NOMO-1 treated with DMSO at 0.1 percent for 48 hours (cell line): Measurements from ENCODE around the gene SLC66A1.
"Not testable (repeated sequence)": the region's sequence is repeated elsewhere in the genome, so short reads cannot be mapped to it uniquely, and the experiment has no call there.

Source experiments
- DNase-seq: peaks from one replicate; lab custom pipeline; 2025; ENCODE audit not compliant: unreplicated experiment; lab: John Stamatoyannopoulos, UW

Gene SLC66A1

GRCh38 chr1:19311931-19312781, at the start of gene SLC66A1, which contains the start of gene AKR7A2:
TSS of gene SLC66A1 (plus strand) at chr1:19312326. CDS start at chr1:19317678, 5,352 bp downstream.
TSS of gene AKR7A2 (minus strand) at chr1:19312144. CDS start at chr1:19312124, 20 bp downstream.
- DNase-seq = peak; percentile 86

GRCh38 chr1:19262744-19263143, 49.4 kb upstream of the SLC66A1 start:
- DNase-seq = no peak

- no peak for DNase-seq
These were observed 43.7 kb upstream of the SLC66A1 start for GRCh38 chr1:19268445-19268844.

- not testable (repeated sequence) for DNase-seq
These were observed 42.4 kb upstream of the SLC66A1 start for GRCh38 chr1:19269427-19270342.

GRCh38 chr1:19270343-19270730, 41.8 kb upstream of the SLC66A1 start:
- not testable (repeated sequence) for DNase-seq

GRCh38 chr1:19272064-19272463, 40.1 kb upstream of the SLC66A1 start:
- DNase-seq = no peak

GRCh38 chr1:19273106-19273843, 38.9 kb upstream of the SLC66A1 start:
- DNase-seq = no peak

GRCh38 chr1:19273844-19274531, 38.1 kb upstream of the SLC66A1 start:
- not testable (repeated sequence) for DNase-seq

- DNase-seq = no peak
These were observed 37.5 kb upstream of the SLC66A1 start for GRCh38 chr1:19274636-19275035.

GRCh38 chr1:19283891-19284290, 28.2 kb upstream of the SLC66A1 start:
- no peak for DNase-seq

- DNase-seq = no peak
These were observed 27.2 kb upstream of the SLC66A1 start for GRCh38 chr1:19284881-19285280.

GRCh38 chr1:19285366-19285765, 26.8 kb upstream of the SLC66A1 start:
- DNase-seq = not testable (repeated sequence)

- DNase-seq = not testable (repeated sequence)
These were observed 26.3 kb upstream of the SLC66A1 start for GRCh38 chr1:19285807-19286206.

GRCh38 chr1:19287436-19288185, 24.5 kb upstream of the SLC66A1 start:
- no peak for DNase-seq

- DNase-seq = peak; percentile 57
These were observed 23.5 kb upstream of the SLC66A1 start, which contains the start of gene AKR7A3 for GRCh38 chr1:19288324-19289241. TSS of gene AKR7A3 (minus strand) at chr1:19288770. CDS start at chr1:19288709, 61 bp downstream.

- DNase-seq = no peak
These were observed 22.9 kb upstream of the SLC66A1 start for GRCh38 chr1:19289244-19289643.

GRCh38 chr1:19294638-19295037, 17.5 kb upstream of the SLC66A1 start:
- DNase-seq = no peak

GRCh38 chr1:19300211-19300610, 11.9 kb upstream of the SLC66A1 start:
- no peak for DNase-seq
